ENCODE data around the gene CADM2. TPM values are rescaled to one million over a fixed set of nuclear protein-coding genes. Genes with fewer than 3 reads are reported as not detected.

The CADM2 gene
- total RNA-seq, 1 experiment from 2014 or later = 3.7 TPM

DNA sequence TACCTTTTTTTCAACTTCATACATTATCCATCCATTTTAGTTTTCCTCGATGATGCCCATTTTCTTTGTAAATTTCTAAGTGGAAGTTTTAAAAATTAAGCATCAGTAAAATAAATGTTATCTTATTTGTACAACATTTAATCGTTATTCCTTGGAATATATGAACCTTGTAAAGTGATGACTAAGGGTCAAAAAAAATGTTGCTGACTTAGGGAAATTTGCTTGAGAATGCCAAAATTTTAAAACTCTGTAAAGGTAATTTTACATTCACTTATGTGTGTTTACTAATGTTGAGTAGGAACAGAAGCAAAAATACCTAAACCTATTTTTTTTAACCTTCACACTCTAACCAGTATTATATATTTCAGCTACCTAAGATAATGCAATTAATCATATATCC is 1115.0 kb downstream of the CADM2 start:
- no peaks in the 10 kb centered on the region for H3K4me1 ChIP-seq (ENCODE audit: insufficient read depth, low read length, poor library complexity, severe bottlenecking)
- CTCF ChIA-PET = no interaction called here
- H3K36me3 ChIP-seq (ENCODE audit: insufficient read depth, low read length, poor library complexity, severe bottlenecking) = no peaks in the 10 kb centered on the region
- no peaks in the 10 kb centered on the region for H3K9me3 ChIP-seq (ENCODE audit: low read depth, low read length, poor library complexity, severe bottlenecking)
- DNase-seq (ENCODE audit: low spot score) = no peak
- no peak overlapping the region for H3K4me3 ChIP-seq (ENCODE audit: low read depth, low read length, poor library complexity, severe bottlenecking)
- no TSS peak for BruUV-seq (replicated peaks)
- intact Hi-C loops (cut with micrococcal nuclease; ENCODE audit: unreplicated experiment) = no loop called here
- H3K27ac ChIP-seq (ENCODE audit: low read depth, low read length, poor library complexity, severe bottlenecking) = no peak overlapping the region
- H3K27me3 ChIP-seq (replicated peaks; ENCODE audit: insufficient read depth, low read depth, low read length, poor library complexity) = no peaks in the 10 kb centered on the region
- TF ChIP-seq EZH2 (IDR thresholded peaks at IDR 0.05; ENCODE audit: borderline replicate concordance, low read depth, low read length, poor library complexity, severe bottlenecking) = no peak
- TF ChIP-seq, protein P1, sequence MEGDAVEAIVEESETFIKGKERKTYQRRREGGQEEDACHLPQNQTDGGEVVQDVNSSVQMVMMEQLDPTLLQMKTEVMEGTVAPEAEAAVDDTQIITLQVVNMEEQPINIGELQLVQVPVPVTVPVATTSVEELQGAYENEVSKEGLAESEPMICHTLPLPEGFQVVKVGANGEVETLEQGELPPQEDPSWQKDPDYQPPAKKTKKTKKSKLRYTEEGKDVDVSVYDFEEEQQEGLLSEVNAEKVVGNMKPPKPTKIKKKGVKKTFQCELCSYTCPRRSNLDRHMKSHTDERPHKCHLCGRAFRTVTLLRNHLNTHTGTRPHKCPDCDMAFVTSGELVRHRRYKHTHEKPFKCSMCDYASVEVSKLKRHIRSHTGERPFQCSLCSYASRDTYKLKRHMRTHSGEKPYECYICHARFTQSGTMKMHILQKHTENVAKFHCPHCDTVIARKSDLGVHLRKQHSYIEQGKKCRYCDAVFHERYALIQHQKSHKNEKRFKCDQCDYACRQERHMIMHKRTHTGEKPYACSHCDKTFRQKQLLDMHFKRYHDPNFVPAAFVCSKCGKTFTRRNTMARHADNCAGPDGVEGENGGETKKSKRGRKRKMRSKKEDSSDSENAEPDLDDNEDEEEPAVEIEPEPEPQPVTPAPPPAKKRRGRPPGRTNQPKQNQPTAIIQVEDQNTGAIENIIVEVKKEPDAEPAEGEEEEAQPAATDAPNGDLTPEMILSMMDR (conservative IDR thresholded peaks at IDR 0.05; ENCODE audit: low read depth, low read length) = no peak
- POLR2A ChIA-PET (ENCODE audit: low non-redundant PET) = no interaction called here

GRCh38 chr3:86087160-86087871 is 1128.5 kb downstream of the CADM2 start:
- CTCF ChIA-PET = no interaction called here
- POLR2A ChIA-PET (ENCODE audit: low non-redundant PET) = no interaction called here
- Histone ChIP-seq H3K4me3 (ENCODE audit: low read depth, low read length, poor library complexity, severe bottlenecking) (no peak overlapping the region), H3K36me3 (ENCODE audit: insufficient read depth, low read length, poor library complexity, severe bottlenecking) (no peaks in the 10 kb centered on the region), H3K9me3 (ENCODE audit: low read depth, low read length, poor library complexity, severe bottlenecking) (no peaks in the 10 kb centered on the region), H3K4me1 (ENCODE audit: insufficient read depth, low read length, poor library complexity, severe bottlenecking) (no peaks in the 10 kb centered on the region), H3K27me3 (replicated peaks; ENCODE audit: insufficient read depth, low read depth, low read length, poor library complexity) (no peaks in the 10 kb centered on the region), H3K27ac (ENCODE audit: low read depth, low read length, poor library complexity, severe bottlenecking) (no peak overlapping the region)
- DNase-seq (ENCODE audit: low spot score) = no peak
- TF ChIP-seq EZH2 (IDR thresholded peaks at IDR 0.05; ENCODE audit: borderline replicate concordance, low read depth, low read length, poor library complexity, severe bottlenecking) = no peak
- TF ChIP-seq, protein P1 (conservative IDR thresholded peaks at IDR 0.05; ENCODE audit: low read depth, low read length) = no peak
- intact Hi-C loops (cut with micrococcal nuclease; ENCODE audit: unreplicated experiment) = no loop called here
- no TSS peak for BruUV-seq (replicated peaks)

- POLR2A ChIA-PET (ENCODE audit: low non-redundant PET) = no interaction called here
- intact Hi-C loops (cut with micrococcal nuclease; ENCODE audit: unreplicated experiment) = no loop called here
- Histone ChIP-seq H3K4me3 (ENCODE audit: low read depth, low read length, poor library complexity, severe bottlenecking) (no peak overlapping the region), H3K9me3 (ENCODE audit: low read depth, low read length, poor library complexity, severe bottlenecking) (no peaks in the 10 kb centered on the region), H3K27ac (ENCODE audit: low read depth, low read length, poor library complexity, severe bottlenecking) (no peak overlapping the region), H3K27me3 (replicated peaks; ENCODE audit: insufficient read depth, low read depth, low read length, poor library complexity) (no peaks in the 10 kb centered on the region), H3K4me1 (ENCODE audit: insufficient read depth, low read length, poor library complexity, severe bottlenecking) (no peaks in the 10 kb centered on the region), H3K36me3 (ENCODE audit: insufficient read depth, low read length, poor library complexity, severe bottlenecking) (no peaks in the 10 kb centered on the region)
- BruUV-seq (replicated peaks) = no TSS peak
- CTCF ChIA-PET = no interaction called here
- no peak for TF ChIP-seq EZH2 (IDR thresholded peaks at IDR 0.05; ENCODE audit: borderline replicate concordance, low read depth, low read length, poor library complexity, severe bottlenecking)
- TF ChIP-seq, protein P1 (conservative IDR thresholded peaks at IDR 0.05; ENCODE audit: low read depth, low read length) = no peak
- DNase-seq (ENCODE audit: low spot score) = no peak
These were observed 1145.4 kb downstream of the CADM2 start for GRCh38 chr3:86104154-86104553.

All from A673 (cell line).